ENCODE data around the gene TNS4. TPM values are rescaled to one million over a fixed set of nuclear protein-coding genes. Genes with fewer than 3 reads are reported as not detected.
A peak's percentile ranks its signal among the peaks of the same experiment; 100 is the strongest.

Gene TNS4
- polyA plus RNA-seq, 1 experiment = 0.07 TPM

DNA sequence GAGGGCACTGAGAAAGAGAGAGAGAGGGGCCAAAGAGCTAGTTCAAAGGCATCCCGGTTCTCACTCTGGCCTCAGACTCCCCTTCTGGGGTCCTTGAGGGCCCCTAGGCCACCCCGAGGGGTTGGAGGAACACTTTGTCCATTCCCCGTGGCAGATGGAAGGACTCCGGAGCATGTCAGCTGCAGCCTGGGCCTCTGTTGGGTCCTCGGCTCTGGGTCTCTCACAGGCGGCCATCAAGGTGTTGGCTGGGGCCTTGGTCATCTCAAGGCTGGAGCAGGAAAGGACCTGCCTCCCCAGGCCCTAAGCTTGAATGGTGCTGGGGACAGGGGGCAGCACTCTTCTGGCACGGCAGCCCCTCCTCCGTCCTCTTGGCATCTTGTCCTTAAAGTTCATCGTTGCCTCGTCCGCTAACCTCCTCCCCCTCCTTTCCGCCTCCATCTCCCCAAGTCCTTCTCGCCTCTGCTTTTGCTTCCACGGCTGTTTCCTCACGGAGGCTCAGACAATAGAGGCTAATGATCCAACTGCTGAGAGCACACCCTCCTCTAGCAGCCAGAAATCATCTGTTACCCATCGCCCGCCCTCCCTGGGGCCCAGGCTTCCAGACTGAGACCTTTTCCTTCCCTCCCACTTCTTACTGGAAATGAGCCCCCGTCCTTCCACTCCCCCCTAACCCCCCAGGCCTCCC is 40.6 kb upstream of the TNS4 start:
- Histone ChIP-seq H3K4me3 (ENCODE audit: low read depth, low read length) (no peak overlapping the region), H3K27ac (ENCODE audit: low read depth, low read length) (peak overlapping the region; percentile 99), H3K27me3 (ENCODE audit: control insufficient read depth, insufficient read depth, low read length) (no peaks in the 10 kb centered on the region), H3K9me3 (ENCODE audit: control insufficient read depth, insufficient read depth, low read length) (no peaks in the 10 kb centered on the region; the same call in 1 of the 2 replicates)
- TF ChIP-seq, protein P1, sequence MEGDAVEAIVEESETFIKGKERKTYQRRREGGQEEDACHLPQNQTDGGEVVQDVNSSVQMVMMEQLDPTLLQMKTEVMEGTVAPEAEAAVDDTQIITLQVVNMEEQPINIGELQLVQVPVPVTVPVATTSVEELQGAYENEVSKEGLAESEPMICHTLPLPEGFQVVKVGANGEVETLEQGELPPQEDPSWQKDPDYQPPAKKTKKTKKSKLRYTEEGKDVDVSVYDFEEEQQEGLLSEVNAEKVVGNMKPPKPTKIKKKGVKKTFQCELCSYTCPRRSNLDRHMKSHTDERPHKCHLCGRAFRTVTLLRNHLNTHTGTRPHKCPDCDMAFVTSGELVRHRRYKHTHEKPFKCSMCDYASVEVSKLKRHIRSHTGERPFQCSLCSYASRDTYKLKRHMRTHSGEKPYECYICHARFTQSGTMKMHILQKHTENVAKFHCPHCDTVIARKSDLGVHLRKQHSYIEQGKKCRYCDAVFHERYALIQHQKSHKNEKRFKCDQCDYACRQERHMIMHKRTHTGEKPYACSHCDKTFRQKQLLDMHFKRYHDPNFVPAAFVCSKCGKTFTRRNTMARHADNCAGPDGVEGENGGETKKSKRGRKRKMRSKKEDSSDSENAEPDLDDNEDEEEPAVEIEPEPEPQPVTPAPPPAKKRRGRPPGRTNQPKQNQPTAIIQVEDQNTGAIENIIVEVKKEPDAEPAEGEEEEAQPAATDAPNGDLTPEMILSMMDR (IDR thresholded peaks at IDR 0.05; ENCODE audit: low read depth, low read length) = no peak
- ChIA-PET CTCF (interaction anchor here (0.8 to 13.7 kb wide), 3 partner anchors 9 to 66 kb away, joined by 3 to 174 read pairs (median 8); no protein-coding TSS in a partner anchor), POLR2A (interaction anchor here (0.8 to 2.6 kb wide), 9 partner anchors 8 to 98 kb away, joined by 3 to 30 read pairs (median 3); no protein-coding TSS in a partner anchor)
- no peak for DNase-seq (ENCODE audit: low read depth, low spot score)

DNA sequence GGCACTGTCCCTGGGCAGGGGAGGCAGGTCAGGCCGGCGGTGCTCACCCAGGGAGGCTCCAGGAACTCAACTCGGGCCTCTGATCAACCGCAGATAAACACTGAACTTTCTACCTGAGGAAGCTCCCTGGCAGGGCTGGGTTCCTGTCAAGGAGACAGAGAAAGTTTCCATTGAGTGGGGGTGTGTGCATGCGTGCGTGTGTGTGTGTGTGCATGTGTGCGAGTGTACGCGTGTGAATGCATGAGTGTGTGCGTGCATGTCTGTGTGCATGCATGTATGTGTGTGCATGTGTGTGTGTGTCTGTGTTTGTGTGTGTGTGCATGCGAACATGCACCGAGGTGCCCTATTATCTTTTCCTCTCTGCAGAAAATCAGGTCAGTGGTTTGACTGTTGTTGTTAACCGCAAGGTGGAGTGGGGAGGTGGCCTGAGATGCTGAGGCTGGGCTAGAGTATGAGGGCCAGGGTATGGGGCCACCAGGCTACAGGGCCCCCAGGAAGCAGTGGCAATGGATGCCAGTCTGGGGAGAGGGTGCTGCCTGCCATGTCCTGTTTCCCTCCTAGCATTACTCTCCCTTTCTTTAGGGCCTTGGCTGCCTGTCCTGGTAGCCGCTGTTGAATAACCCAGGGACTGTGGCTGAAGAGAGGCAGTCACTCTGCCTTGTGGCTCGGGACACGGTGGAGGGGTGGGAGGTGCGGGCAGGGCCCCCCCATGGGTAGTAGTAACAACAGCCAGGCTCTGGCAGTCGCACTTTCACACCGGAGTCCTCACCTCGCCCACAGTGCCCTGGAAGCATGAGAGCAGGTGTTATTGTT is 39.8 kb upstream of the TNS4 start:
- DNase-seq (ENCODE audit: low read depth, low spot score) = no peak
- Histone ChIP-seq H3K9me3 (ENCODE audit: control insufficient read depth, insufficient read depth, low read length) (no peaks in the 10 kb centered on the region; the same call in 1 of the 2 replicates), H3K27ac (ENCODE audit: low read depth, low read length) (peak overlapping the region; percentile 99), H3K27me3 (ENCODE audit: control insufficient read depth, insufficient read depth, low read length) (no peaks in the 10 kb centered on the region), H3K4me3 (ENCODE audit: low read depth, low read length) (no peak overlapping the region)
- ChIA-PET CTCF (interaction anchor here (1.8 to 13.7 kb wide), 2 partner anchors 9 to 18 kb away, joined by 8 to 174 read pairs; no protein-coding TSS in a partner anchor), POLR2A (interaction anchor here (1.1 to 2.6 kb wide), 4 partner anchors 10 to 70 kb away, joined by 4 to 30 read pairs (median 6); no protein-coding TSS in a partner anchor)
- TF ChIP-seq, protein P1 (IDR thresholded peaks at IDR 0.05; ENCODE audit: low read depth, low read length) = no peak

DNA sequence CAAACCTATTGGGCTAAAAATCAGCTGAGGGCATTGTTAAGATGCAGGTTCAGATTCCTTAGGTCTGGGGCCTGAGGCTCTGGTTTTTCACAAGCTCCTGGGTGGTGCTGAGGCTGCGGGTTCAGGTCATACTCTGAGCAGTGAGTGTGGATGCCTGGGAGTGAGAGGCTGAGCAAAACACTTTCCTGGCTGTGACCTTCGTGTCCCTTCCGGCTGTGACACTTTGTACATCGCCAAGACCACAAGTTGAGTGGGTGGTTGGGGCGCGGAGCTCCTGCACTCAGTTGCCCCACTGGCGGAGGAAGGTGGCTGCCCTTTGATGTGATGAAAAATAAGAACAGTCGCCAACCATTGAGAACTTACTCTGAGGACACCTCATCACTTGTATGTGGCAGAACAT is 39.0 kb upstream of the TNS4 start:
- ChIA-PET POLR2A (interaction anchor here (0.6 to 7.5 kb wide), 2 partner anchors 10 to 18 kb away, joined by 4 to 64 read pairs; no protein-coding TSS in a partner anchor), CTCF (interaction anchor here (0.7 to 13.7 kb wide), 3 partner anchors 19 to 263 kb away, joined by 3 to 174 read pairs (median 7); no protein-coding TSS in a partner anchor)
- no peak for DNase-seq (ENCODE audit: low read depth, low spot score)
- Histone ChIP-seq H3K9me3 (ENCODE audit: control insufficient read depth, insufficient read depth, low read length) (no peaks in the 10 kb centered on the region; the same call in 1 of the 2 replicates), H3K27me3 (ENCODE audit: control insufficient read depth, insufficient read depth, low read length) (no peaks in the 10 kb centered on the region), H3K4me3 (ENCODE audit: low read depth, low read length) (no peak overlapping the region), H3K27ac (ENCODE audit: low read depth, low read length) (no peak overlapping the region)
- TF ChIP-seq, protein P1 (IDR thresholded peaks at IDR 0.05; ENCODE audit: low read depth, low read length) = no peak

DNA sequence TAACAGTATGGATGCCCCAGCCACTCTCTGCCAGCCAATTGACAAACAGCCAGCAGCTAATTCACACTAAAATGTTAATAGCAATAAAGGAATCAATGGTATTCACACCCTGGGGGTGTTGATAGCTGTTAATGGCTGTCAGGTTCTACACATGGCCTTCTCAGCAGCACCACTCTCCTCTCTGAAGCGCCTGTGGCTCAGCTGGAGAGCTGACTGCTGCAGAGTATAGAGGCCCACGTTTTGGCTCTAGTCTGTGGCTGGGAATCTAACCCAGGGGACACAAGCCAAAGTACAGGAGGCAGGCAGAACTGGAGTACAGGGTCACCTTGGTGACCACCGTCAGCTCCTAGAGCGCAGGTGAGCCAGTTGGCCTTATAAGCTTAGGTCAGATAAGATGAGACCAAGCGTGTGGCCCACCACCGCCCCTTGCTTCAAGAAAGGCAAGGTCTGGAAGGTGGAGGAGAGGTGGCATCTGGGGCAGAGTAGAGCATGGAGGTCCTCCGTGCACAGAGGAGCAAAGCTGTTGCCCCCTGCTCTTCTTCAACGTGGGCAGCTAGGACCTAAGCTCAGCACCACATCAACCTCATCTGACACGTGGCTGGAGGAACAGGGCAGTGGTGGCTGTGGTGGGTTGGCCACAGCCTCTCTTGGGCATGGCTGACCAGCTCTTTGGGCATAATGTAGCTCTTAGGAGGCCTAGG is 38.4 kb upstream of the TNS4 start:
- CTCF ChIA-PET = interaction anchor here (0.6 to 13.7 kb wide), 4 partner anchors 20 to 264 kb away, joined by 3 to 174 read pairs (median 5); no protein-coding TSS in a partner anchor
- H3K27ac ChIP-seq (ENCODE audit: low read depth, low read length) = no peak overlapping the region
- TF ChIP-seq, protein P1 (IDR thresholded peaks at IDR 0.05; ENCODE audit: low read depth, low read length) = no peak

More for the DNA sequence above, 38.4 kb upstream of the TNS4 start:
- H3K4me3 ChIP-seq (ENCODE audit: low read depth, low read length) = no peak overlapping the region
- no peak for DNase-seq (ENCODE audit: low read depth, low spot score)
- POLR2A ChIA-PET = interaction anchor here (0.6 to 7.5 kb wide), 2 partner anchors 11 to 18 kb away, joined by 4 to 64 read pairs; no protein-coding TSS in a partner anchor
- H3K9me3 ChIP-seq (ENCODE audit: control insufficient read depth, insufficient read depth, low read length) = no peaks in the 10 kb centered on the region; the same call in 1 of the 2 replicates
- no peaks in the 10 kb centered on the region for H3K27me3 ChIP-seq (ENCODE audit: control insufficient read depth, insufficient read depth, low read length)

Measured in AG04450 (cell line).